ENCODE data around the gene IDI2.
"Not testable (repeated sequence)": the region's sequence is repeated elsewhere in the genome, so short reads cannot be mapped to it uniquely, and the experiment has no call there.

IDI2 gene

GRCh38 chr10:1048349-1048731, 22.7 kb upstream of the IDI2 start:
- in situ Hi-C loops (cut with MboI; ENCODE audit: low sequenced_read_pairs), result no loop called here

- in situ Hi-C loops (cut with MboI; ENCODE audit: low sequenced_read_pairs), result no loop called here
These were observed 22.3 kb upstream of the IDI2 start for GRCh38 chr10:1047937-1048336.

GRCh38 chr10:1045415-1045814, 19.8 kb upstream of the IDI2 start:
- in situ Hi-C loops (cut with MboI; ENCODE audit: low sequenced_read_pairs), result no loop called here

GRCh38 chr10:1044964-1045363, 19.3 kb upstream of the IDI2 start:
- in situ Hi-C loops (cut with MboI; ENCODE audit: low sequenced_read_pairs), result no loop called here

GRCh38 chr10:1044146-1044545, 18.5 kb upstream of the IDI2 start:
- in situ Hi-C loops (cut with MboI; ENCODE audit: low sequenced_read_pairs), result no loop called here

GRCh38 chr10:1043532-1043995, 17.9 kb upstream of the IDI2 start:
- in situ Hi-C loops (cut with MboI; ENCODE audit: low sequenced_read_pairs), result no loop called here

GRCh38 chr10:1041514-1041913, 15.9 kb upstream of the IDI2 start:
- in situ Hi-C loops (cut with MboI; ENCODE audit: low sequenced_read_pairs), result no loop called here

GRCh38 chr10:1040133-1040532, 14.5 kb upstream of the IDI2 start:
- in situ Hi-C loops (cut with MboI; ENCODE audit: low sequenced_read_pairs), result no loop called here

GRCh38 chr10:1038769-1039168, 13.1 kb upstream of the IDI2 start:
- in situ Hi-C loops (cut with MboI; ENCODE audit: low sequenced_read_pairs), result not testable (repeated sequence)

- in situ Hi-C loops (cut with MboI; ENCODE audit: low sequenced_read_pairs), result no loop called here
These were observed 11.4 kb upstream of the IDI2 start for GRCh38 chr10:1037098-1037497.

GRCh38 chr10:1036341-1036791, 10.7 kb upstream of the IDI2 start:
- in situ Hi-C loops (cut with MboI; ENCODE audit: low sequenced_read_pairs), result no loop called here

- in situ Hi-C loops (cut with MboI; ENCODE audit: low sequenced_read_pairs), result no loop called here
These were observed 9.5 kb upstream of the IDI2 start for GRCh38 chr10:1035201-1035600.

GRCh38 chr10:1034758-1035157, 9.1 kb upstream of the IDI2 start:
- in situ Hi-C loops (cut with MboI; ENCODE audit: low sequenced_read_pairs), result no loop called here

GRCh38 chr10:1033601-1034000, 7.9 kb upstream of the IDI2 start:
- in situ Hi-C loops (cut with MboI; ENCODE audit: low sequenced_read_pairs), result no loop called here

- in situ Hi-C loops (cut with MboI; ENCODE audit: low sequenced_read_pairs), result no loop called here
These were observed 4.2 kb upstream of the IDI2 start for GRCh38 chr10:1029838-1030237.

GRCh38 chr10:1026578-1026977, 919 bp upstream of the IDI2 start:
- in situ Hi-C loops (cut with MboI; ENCODE audit: low sequenced_read_pairs), result no loop called here

- in situ Hi-C loops (cut with MboI; ENCODE audit: low sequenced_read_pairs), result no loop called here
These were observed 1.6 kb downstream of the IDI2 start for GRCh38 chr10:1024103-1024502.

- in situ Hi-C loops (cut with MboI; ENCODE audit: low sequenced_read_pairs), result no loop called here
These were observed 3.2 kb downstream of the IDI2 start for GRCh38 chr10:1022413-1022812.

GRCh38 chr10:1020958-1021357, 4.7 kb downstream of the IDI2 start:
- in situ Hi-C loops (cut with MboI; ENCODE audit: low sequenced_read_pairs), result no loop called here

GRCh38 chr10:1020460-1020859, 5.2 kb downstream of the IDI2 start:
- in situ Hi-C loops (cut with MboI; ENCODE audit: low sequenced_read_pairs), result no loop called here

GRCh38 chr10:1019362-1019761, 6.3 kb downstream of the IDI2 start:
- in situ Hi-C loops (cut with MboI; ENCODE audit: low sequenced_read_pairs), result no loop called here

GRCh38 chr10:1015688-1016087, 10.0 kb downstream of the IDI2 start:
- in situ Hi-C loops (cut with MboI; ENCODE audit: low sequenced_read_pairs), result no loop called here

GRCh38 chr10:1011696-1012095, 14.0 kb downstream of the IDI2 start:
- in situ Hi-C loops (cut with MboI; ENCODE audit: low sequenced_read_pairs), result no loop called here

- in situ Hi-C loops (cut with MboI; ENCODE audit: low sequenced_read_pairs), result no loop called here
These were observed 15.0 kb downstream of the IDI2 start for GRCh38 chr10:1010703-1011102.
